Endothelial cell of umbilical vein (primary cell): ENCODE data around the gene TYW5.

Source experiments
- CTCF ChIP-seq, 2 donors: IDR thresholded peaks; 1 replicate in 1 of 2; 2 replicates in 1 of 2; pipeline ENCODE4 v1.5.1; 2011; ENCODE audit warnings: low read length in 2 of 2, mild to moderate bottlenecking in 2 of 2, moderate library complexity in 2 of 2, control low read depth in 1 of 2, inconsistent platforms in 1 of 2, low read depth in 1 of 2; ENCODE audit not compliant: insufficient read depth in 1 of 2; ENCODE audit errors: extremely low read depth in 1 of 2
- FOS ChIP-seq: IDR thresholded peaks from 2 replicates; pipeline ENCODE4 v1.6.1; 2011; ENCODE audit warnings: mild to moderate bottlenecking, low read length, moderate library complexity, borderline replicate concordance; ENCODE audit not compliant: insufficient read depth
- JUN ChIP-seq: IDR thresholded peaks from 2 replicates; pipeline ENCODE4 v1.6.1; 2011; ENCODE audit warnings: borderline replicate concordance, low read depth; ENCODE audit not compliant: insufficient read length, insufficient read depth
- MAX ChIP-seq: IDR thresholded peaks from 2 replicates; pipeline ENCODE4 v1.6.1; 2011; ENCODE audit not compliant: insufficient read depth, insufficient read length
- POLR2A ChIP-seq: IDR thresholded peaks from 2 replicates; pipeline ENCODE4 v1.6.1; 2012; ENCODE audit warnings: low read depth, mild to moderate bottlenecking, control low read depth, low read length
- POLR2AphosphoS5 ChIP-seq: IDR thresholded peaks from 2 replicates; pipeline ENCODE4 v1.6.1; 2012; ENCODE audit warnings: low read depth, mild to moderate bottlenecking, control low read depth, low read length, moderate library complexity; ENCODE audit not compliant: insufficient read depth

GRCh38 chr2:199916980-199917379, 38.3 kb downstream of the TYW5 start:
- no peak for TF ChIP-seq CTCF (IDR thresholded peaks at IDR 0.05; ENCODE audit: extremely low read depth in 1 of 2, insufficient read depth in 1 of 2, low read depth in 1 of 2, low read length in 2 of 2)
- TF ChIP-seq POLR2AphosphoS5, result no peak
- no peak for TF ChIP-seq POLR2A
- no peak for TF ChIP-seq FOS
- TF ChIP-seq MAX, result no peak
- TF ChIP-seq JUN, result no peak
